Heart right ventricle (tissue), 16 donors: Measurements from ENCODE around the gene IFNA8. TPM values are rescaled to one million over a fixed set of nuclear protein-coding genes. Genes with fewer than 3 reads are reported as not detected.

Experiments used
- ATAC-seq, 8 donors: fragments of 200-7000 bp; cut with Tn5 transposase; one replicate each; pipeline ENCODE4 v1.9.1; 2020; ENCODE audit warnings: mild to moderate bottlenecking in 8 of 8, moderate library complexity in 8 of 8, moderate number of reproducible peaks in 1 of 8
- DNase-seq, 2 donors: peaks; one replicate each; pipeline ENCODE4 v3.0.0-alpha.2; 2020
- H3K27ac ChIP-seq, 10 donors: fragments of 200-600 bp; sonication (generic) in 2 of 10; one replicate each; pipeline versions ENCODE4 v1.5.0 to v1.8.0; 2020 to 2022; ENCODE audit warnings: mild to moderate bottlenecking in 3 of 10
- H3K27me3 ChIP-seq, 7 donors: fragments of 200-600 bp; one replicate each; pipeline ENCODE4 v1.8.0; 2021 to 2022; ENCODE audit warnings: mild to moderate bottlenecking in 2 of 7
- H3K36me3 ChIP-seq, 9 donors: fragments of 200-600 bp; sonication (generic) in 1 of 9; one replicate each; pipeline versions ENCODE4 v1.5.0 to v1.8.0; 2020 to 2022; ENCODE audit warnings: mild to moderate bottlenecking in 2 of 9
- H3K4me1 ChIP-seq, 9 donors: fragments of 200-600 bp; sonication (generic) in 1 of 9; one replicate each; pipeline versions ENCODE4 v1.5.0 to v1.8.0; 2020 to 2022; ENCODE audit warnings: mild to moderate bottlenecking in 4 of 9
- H3K4me3 ChIP-seq, 10 donors: fragments of 200-600 bp; sonication (generic) in 2 of 10; one replicate each; pipeline versions ENCODE4 v1.5.0 to v1.8.0; 2020 to 2022; ENCODE audit warnings: mild to moderate bottlenecking in 7 of 10, moderate library complexity in 2 of 10
- H3K9me3 ChIP-seq, 11 donors: fragments of 200-600 bp in 10 of 11; sonication (generic) in 2 of 11; one replicate each; pipeline versions ENCODE4 v1.5.0 to v1.8.0; 2013 to 2022; ENCODE audit warnings: mild to moderate bottlenecking in 2 of 11, control low read depth in 1 of 11, moderate library complexity in 1 of 11
- WGBS, 2 donors: extraction: QIAGEN DNeasy Blood & Tissue Kit; methylation state at CpG; one replicate each; pipeline ENCODE4 v1.1.7; 2013; ENCODE audit warnings: inconsistent platforms in 1 of 2; 5-methylcytosine and 5-hydroxymethylcytosine counted together
- intact Hi-C, 10 donors: fragments of 100-400 bp; cut with DNase I; formaldehyde crosslinking; loops; one replicate each; pipeline versions ENCODE4 v1.11.1 to v1.14.2; 2022
- polyA plus RNA-seq, 2 donors: library from polyadenylated mRNA; stranded (reverse); fragments of 200-250 nt; gene quantifications; one replicate each; pipeline ENCODE4 v1.2.3, GENCODE V29; 2013
- total RNA-seq, 10 donors: library from RNA; stranded (reverse); fragmentation: NEBNext Ultra II Directional in 3 of 10; extraction: Animal tissue kit (Norgen Biotek cat#: 25700) in 3 of 10; gene quantifications; one replicate each; pipeline versions ENCODE4 v1.2.1 to v1.2.4, GENCODE V29; 2021 to 2023
- TF ChIP-seq, protein P1 (sequence below), 9 donors: fragments of 200-600 bp; sonication (generic) in 2 of 9; IDR thresholded peaks; one replicate each; pipeline versions ENCODE4 v1.5.0 to v1.8.0; 2021 to 2022; ENCODE audit warnings: antibody characterized with exemption in 9 of 9, mild to moderate bottlenecking in 5 of 9, moderate library complexity in 1 of 9
- donor health status: Arrhythmogenic right ventricular cardiomyopathy.
- donor health status: ischemic (EF 13 %, LVEDD 7.1; RV severe dilation, severe dysfunction).
- donor health status: healthy with polysubstance abuse.
- donor health status: DM: no; HTN: yes; CAD: no.
- donor health status: DM: no; HTN: no; CAD: no.
- donor health status: ischemic (EF 25% LVEDD 6.9; RV normal size, moderate dysfunction).
- donor health status: ischemic (EF 25% LVEDD 5.7; RV mildly dilated, moderate dysfunction).
- donor health status: healthy.
- donor health status: DM: yes; HTN: yes; CAD: no.
- donor health status: Ischemic cardiomyopathy.
- donor health status: ischemic (EF 35%, LVEDD 5.7; RV mildly dilated, moderate dysfunction).
- donor health status: nonischemic (EF 11% LVEDD 7.7; RV severe dilation, severe dysfunction).
- donor health status: DM: yes; HTN: yes; CAD: no.
- donor health status: PGD.
- donor health status: ischemic (EF 29% LVEDD 5.4; RV normal size, mild dysfunction).
- donor health status: nonischemic (EF 23%, LVEDD 6.1; RV moderate dilation, normal function).

The IFNA8 gene
- total and polyA plus RNA-seq, 12 donors = not detected

DNA sequence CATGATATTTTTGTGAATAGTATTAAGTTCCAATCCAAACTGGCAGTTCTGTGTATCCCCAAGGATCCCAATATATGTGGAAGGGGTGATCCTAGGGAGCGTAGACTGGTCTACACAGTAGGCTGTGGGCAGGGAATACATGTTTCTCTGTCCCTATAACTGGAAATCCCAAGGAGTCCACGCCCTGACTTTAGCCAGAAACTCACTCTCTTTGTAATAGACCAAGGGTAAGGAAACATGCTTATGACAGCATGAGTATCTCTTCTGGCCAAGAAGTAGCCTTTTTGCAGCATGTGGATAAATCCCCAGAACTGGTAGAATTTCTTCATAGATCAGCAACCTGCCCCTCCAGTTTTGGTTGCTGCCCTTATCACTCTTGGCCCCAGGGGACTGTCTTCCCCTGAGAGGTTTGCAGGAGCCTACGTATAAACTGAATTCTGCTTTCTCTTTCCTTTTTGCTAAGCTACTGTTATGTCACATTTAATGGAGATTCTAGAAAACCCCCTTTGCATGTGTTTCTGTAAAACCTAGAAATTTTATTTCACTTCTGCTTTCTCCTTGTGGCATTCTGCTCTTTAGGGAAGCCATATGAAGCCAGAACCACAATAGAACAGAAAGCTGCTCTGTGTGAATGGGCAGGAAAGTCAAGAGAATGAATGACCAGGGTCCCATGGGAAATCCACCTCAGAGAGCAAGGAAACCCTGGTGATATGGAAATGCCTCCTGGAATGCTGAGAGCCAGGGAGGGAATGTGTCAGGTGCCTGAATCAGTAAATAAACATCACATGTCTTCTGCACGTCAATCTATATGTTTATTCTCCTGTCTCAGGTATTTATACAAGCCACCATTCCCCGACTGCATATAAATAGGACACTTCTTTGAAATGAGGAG is 27.2 kb upstream of the IFNA8 start:
- H3K9me3 ChIP-seq = no peaks in the 10 kb centered on the region
- no peak for DNase-seq
- H3K27me3 ChIP-seq = peaks cover 4 to 90% (median 43%) of the 10 kb centered on the region in 7 donors
- 40 to 41% methylated on average over 5 of the region's 5 CpGs for WGBS, 2 donors
- ATAC-seq = no peak
- H3K36me3 ChIP-seq = no peaks in the 10 kb centered on the region
- H3K4me1 ChIP-seq = peaks cover 0 to 19% (median 0%) of the 10 kb centered on the region in 9 donors
- H3K27ac ChIP-seq = no peak overlapping the region
- TF ChIP-seq, protein P1, sequence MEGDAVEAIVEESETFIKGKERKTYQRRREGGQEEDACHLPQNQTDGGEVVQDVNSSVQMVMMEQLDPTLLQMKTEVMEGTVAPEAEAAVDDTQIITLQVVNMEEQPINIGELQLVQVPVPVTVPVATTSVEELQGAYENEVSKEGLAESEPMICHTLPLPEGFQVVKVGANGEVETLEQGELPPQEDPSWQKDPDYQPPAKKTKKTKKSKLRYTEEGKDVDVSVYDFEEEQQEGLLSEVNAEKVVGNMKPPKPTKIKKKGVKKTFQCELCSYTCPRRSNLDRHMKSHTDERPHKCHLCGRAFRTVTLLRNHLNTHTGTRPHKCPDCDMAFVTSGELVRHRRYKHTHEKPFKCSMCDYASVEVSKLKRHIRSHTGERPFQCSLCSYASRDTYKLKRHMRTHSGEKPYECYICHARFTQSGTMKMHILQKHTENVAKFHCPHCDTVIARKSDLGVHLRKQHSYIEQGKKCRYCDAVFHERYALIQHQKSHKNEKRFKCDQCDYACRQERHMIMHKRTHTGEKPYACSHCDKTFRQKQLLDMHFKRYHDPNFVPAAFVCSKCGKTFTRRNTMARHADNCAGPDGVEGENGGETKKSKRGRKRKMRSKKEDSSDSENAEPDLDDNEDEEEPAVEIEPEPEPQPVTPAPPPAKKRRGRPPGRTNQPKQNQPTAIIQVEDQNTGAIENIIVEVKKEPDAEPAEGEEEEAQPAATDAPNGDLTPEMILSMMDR (IDR thresholded peaks at IDR 0.05) = no peak
- H3K4me3 ChIP-seq = no peak overlapping the region
- intact Hi-C loops = no loop called here

DNA sequence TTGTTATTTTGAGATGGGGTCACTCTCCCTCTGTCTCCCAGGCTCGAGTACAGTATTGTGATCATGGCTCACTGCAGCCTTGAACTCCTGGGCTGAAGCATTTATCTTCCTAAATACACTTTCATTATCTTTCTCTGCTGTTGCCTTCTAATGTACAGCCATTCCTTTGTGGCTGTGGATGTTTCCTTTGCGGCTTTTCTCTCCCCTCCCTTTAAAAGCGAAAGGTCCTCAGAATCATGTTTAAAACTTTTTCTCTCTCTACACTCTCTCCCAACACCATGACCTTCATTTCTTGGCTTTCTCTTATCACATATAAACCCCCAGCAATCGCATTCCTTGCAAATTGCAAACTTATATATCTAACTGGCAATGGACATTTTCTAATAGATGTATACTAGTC is 25.3 kb upstream of the IFNA8 start:
- WGBS, 2 donors = 61 to 66% methylated on average over 4 of the region's 4 CpGs
- intact Hi-C loops = no loop called here
- H3K27me3 ChIP-seq = peaks cover 4 to 96% (median 56%) of the 10 kb centered on the region in 7 donors

DNA sequence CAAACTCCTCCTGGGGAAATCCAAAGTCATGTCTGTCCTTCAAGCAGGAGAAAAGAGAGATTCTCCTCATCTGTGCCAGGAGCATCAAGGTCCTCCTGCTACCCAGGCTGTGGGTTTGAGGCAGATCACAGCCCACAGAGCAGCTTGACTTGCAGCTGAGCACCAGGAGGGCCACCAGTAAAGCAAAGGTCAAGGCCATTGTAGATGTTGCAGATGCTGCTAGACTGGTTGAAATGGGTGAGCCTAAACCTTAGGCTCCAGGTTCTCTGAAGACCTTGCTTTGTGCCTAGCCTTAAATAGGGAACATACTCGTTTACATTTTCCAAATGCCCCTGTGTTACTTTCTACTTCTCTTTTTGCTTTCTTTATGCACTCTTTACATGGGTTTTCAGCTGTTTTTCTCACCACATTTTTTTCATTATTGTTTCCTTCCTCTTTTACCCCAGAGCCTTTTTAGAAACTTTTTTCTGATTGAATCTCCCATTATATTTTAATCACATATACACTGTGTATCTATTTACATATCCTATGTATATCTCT is 23.7 kb upstream of the IFNA8 start, which contains the start of gene IFNA2:
Gene IFNA2 (minus strand): TSS at position 268 of the 540 bp plus-strand sequence. CDS start 69 bp downstream, at position 199.
- H3K4me1 ChIP-seq = peaks cover 0 to 19% (median 0%) of the 10 kb centered on the region in 9 donors
- no peak within 1 kb of the TSS for H3K4me3 ChIP-seq
- no peak for ATAC-seq
- WGBS, 2 donors = 55 to 65% methylated on average over 1 of the region's 1 CpG
- H3K9me3 ChIP-seq = no peaks in the 10 kb centered on the region
- TF ChIP-seq, protein P1 (IDR thresholded peaks at IDR 0.05) = no peak
- intact Hi-C loops = no loop called here
- H3K27me3 ChIP-seq = peaks cover 4 to 98% (median 63%) of the 10 kb centered on the region in 7 donors
- DNase-seq = no peak
- no peaks in the 10 kb centered on the region for H3K36me3 ChIP-seq
- H3K27ac ChIP-seq = no peak within 1 kb of the TSS

More for the DNA sequence above, 25.3 kb upstream of the IFNA8 start:
- TF ChIP-seq, protein P1 (IDR thresholded peaks at IDR 0.05) = no peak
- DNase-seq = no peak
- Histone ChIP-seq H3K36me3 (no peaks in the 10 kb centered on the region), H3K4me1 (peaks cover 0 to 19% (median 0%) of the 10 kb centered on the region in 9 donors), H3K9me3 (no peaks in the 10 kb centered on the region), H3K4me3 (no peak overlapping the region), H3K27ac (no peak overlapping the region)
- no peak for ATAC-seq

DNA sequence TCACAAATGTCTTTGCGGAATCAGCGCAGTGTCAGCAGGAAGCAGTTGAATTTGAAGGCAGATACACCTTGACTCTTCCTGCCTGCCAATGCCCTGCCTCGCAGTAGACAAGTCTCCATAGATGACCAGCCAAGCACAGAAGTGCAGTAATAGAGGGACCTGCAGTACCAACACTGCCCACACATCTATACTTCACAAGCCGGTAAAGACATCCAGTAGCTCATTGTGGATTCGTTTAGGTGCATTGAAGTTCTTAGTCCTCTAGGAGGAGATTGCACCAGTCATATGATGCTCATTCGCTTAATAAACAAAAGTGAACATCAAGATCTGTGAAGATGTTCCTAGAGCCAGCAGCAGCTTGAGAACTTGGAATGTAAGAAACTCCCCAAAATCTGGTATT is 16.6 kb upstream of the IFNA8 start:
- WGBS, 2 donors = 74 to 78% methylated on average over 6 of the region's 6 CpGs
- ATAC-seq (no peak), DNase-seq (no peak)
- Histone ChIP-seq H3K36me3 (no peaks in the 10 kb centered on the region), H3K4me1 (peaks cover 0 to 11% (median 5%) of the 10 kb centered on the region in 9 donors), H3K27ac (no peak overlapping the region), H3K9me3 (no peaks in the 10 kb centered on the region), H3K4me3 (no peak overlapping the region), H3K27me3 (peaks cover 0 to 100% (median 92%) of the 10 kb centered on the region in 7 donors)
- TF ChIP-seq, protein P1 (IDR thresholded peaks at IDR 0.05) = peak in 2 of 9 donors; percentile 0 to 34
- intact Hi-C loops = loop anchor here in 3 of 10 donors (5.0 kb wide), 2 partner anchors 60 to 65 kb away; no protein-coding TSS in a partner anchor
